Uterus (tissue), 4 donors: ENCODE data around the gene C2CD4A. TPM values are rescaled to one million over a fixed set of nuclear protein-coding genes. Genes with fewer than 3 reads are reported as not detected.

Source experiments
- DNase-seq, 2 donors: peaks; one replicate each; pipeline ENCODE4 v3.0.0-alpha.2; 2019 to 2020
- H3K27ac ChIP-seq, 2 donors: fragments of 200-600 bp; sonication (generic); 1 replicate in 1 of 2; 2 replicates in 1 of 2; pipeline ENCODE4 v1.5.1; 2016 to 2018
- H3K27me3 ChIP-seq, 2 donors: fragments of 200-600 bp; sonication (generic); one replicate each; pipeline ENCODE4 v1.5.1; 2018 to 2019; ENCODE audit warnings: control low read depth in 1 of 2
- H3K36me3 ChIP-seq, 2 donors: fragments of 200-600 bp; sonication (generic); one replicate each; pipeline ENCODE4 v1.5.1; 2019; ENCODE audit warnings: control low read depth in 1 of 2
- H3K4me1 ChIP-seq, 2 donors: fragments of 200-600 bp; sonication (generic); one replicate each; pipeline ENCODE4 v1.5.1; 2018 to 2019; ENCODE audit warnings: control low read depth in 1 of 2
- H3K4me3 ChIP-seq, 2 donors: fragments of 200-600 bp; sonication (generic); 1 replicate in 1 of 2; 2 replicates in 1 of 2; pipeline ENCODE4 v1.5.1; 2018 to 2019; ENCODE audit warnings: mild to moderate bottlenecking in 1 of 2
- H3K9me3 ChIP-seq, 2 donors: fragments of 200-600 bp; sonication (generic); one replicate each; pipeline ENCODE4 v1.5.1; 2019; ENCODE audit warnings: control low read depth in 1 of 2
- CTCF ChIP-seq, 4 experiments: fragments of 200-600 bp in 2 of 4; fragments of 450-650 bp in 2 of 4; sonication (generic) in 2 of 4; IDR thresholded peaks; one replicate each; pipeline ENCODE4 v1.5.1; 2016 to 2019; ENCODE audit warnings: antibody characterized with exemption in 4 of 4, mild to moderate bottlenecking in 2 of 4, moderate library complexity in 1 of 4
- POLR2A ChIP-seq, 2 donors: fragments of 450-650 bp; IDR thresholded peaks; one replicate each; pipeline ENCODE4 v1.6.1; 2016; ENCODE audit warnings: antibody characterized with exemption in 2 of 2, mild to moderate bottlenecking in 1 of 2, moderate library complexity in 1 of 2
- intact Hi-C: fragments of 100-400 bp; cut with DNase I; formaldehyde crosslinking; loops from one replicate; pipeline ENCODE4 v1.15.1; 2023; ENCODE audit warnings: low total_unique reads
- total RNA-seq, 4 donors: library from RNA; depleted of rRNA in 3 of 4; stranded (reverse); fragments of >200 nt in 3 of 4; gene quantifications; one replicate each; pipeline versions ENCODE4 v1.1.0 to v1.2.4, GENCODE V29; 2014 to 2023
- donor health status: DM: yes; HTN: yes; CAD: no.

C2CD4A gene
- total RNA-seq, 4 donors from 2014 or later: 0.21 TPM; not detected in 3

DNA sequence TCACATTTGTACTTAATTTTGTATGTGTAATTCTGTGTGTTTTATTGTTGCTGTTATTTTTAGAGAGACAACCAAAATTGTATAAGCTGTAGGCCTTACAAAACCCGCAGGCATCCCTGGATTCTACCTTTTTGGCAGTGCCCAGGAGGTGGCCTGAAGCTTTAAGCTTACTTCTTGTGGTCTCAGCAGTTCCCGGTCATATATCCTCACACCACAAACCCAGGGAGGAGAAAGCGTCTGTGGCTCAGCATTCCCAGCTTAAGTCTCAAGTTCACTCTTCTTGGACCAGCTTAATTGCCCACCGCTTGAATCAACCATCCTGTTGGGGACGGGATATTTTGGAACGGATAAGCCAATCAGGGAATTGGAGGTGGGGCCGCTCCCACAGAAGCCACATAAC, 36.7 kb downstream of the C2CD4A start:
- intact Hi-C loops: no loop called here
- no peak for TF ChIP-seq POLR2A (IDR thresholded peaks at IDR 0.05)
- TF ChIP-seq CTCF (IDR thresholded peaks at IDR 0.05): no peak
- no peak for DNase-seq
- no peak overlapping the region for H3K4me3 ChIP-seq
- H3K27ac ChIP-seq: no peak overlapping the region
- no peaks in the 10 kb centered on the region for H3K9me3 ChIP-seq
- no peaks in the 10 kb centered on the region for H3K36me3 ChIP-seq
- H3K27me3 ChIP-seq: no peaks in the 10 kb centered on the region
- H3K4me1 ChIP-seq: no peaks in the 10 kb centered on the region

DNA sequence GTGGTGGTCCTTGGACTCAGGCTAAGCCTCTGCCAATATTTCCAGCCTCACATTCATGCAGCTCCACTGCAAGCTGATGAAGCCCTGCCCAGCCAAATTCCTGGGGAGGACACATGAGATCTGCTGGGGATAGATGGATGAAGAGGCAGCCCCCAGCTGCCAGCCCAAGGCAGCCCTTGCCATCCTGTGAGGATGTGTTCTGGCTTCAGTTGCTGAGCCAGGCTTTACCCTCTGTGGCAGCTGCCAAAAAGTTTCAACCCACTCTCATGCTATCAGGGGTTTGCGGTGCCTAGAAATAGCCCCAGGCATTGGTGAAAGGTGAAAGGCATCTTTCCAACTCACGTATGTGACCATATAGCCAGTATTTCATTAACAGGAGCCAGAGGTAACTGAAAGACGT, 37.6 kb downstream of the C2CD4A start:
- DNase-seq: no peak
- TF ChIP-seq CTCF (IDR thresholded peaks at IDR 0.05): no peak
- no peak for TF ChIP-seq POLR2A (IDR thresholded peaks at IDR 0.05)
- H3K27me3 ChIP-seq: no peaks in the 10 kb centered on the region
- H3K36me3 ChIP-seq: no peaks in the 10 kb centered on the region
- H3K9me3 ChIP-seq: no peaks in the 10 kb centered on the region
- H3K4me3 ChIP-seq: no peak overlapping the region
- H3K4me1 ChIP-seq: no peaks in the 10 kb centered on the region
- H3K27ac ChIP-seq: no peak overlapping the region
- intact Hi-C loops: no loop called here

- TF ChIP-seq POLR2A (IDR thresholded peaks at IDR 0.05) (no peak), CTCF (IDR thresholded peaks at IDR 0.05) (no peak)
- H3K36me3 ChIP-seq: no peaks in the 10 kb centered on the region
- no peak overlapping the region for H3K4me3 ChIP-seq
- DNase-seq: no peak
- H3K27ac ChIP-seq: no peak overlapping the region
- intact Hi-C loops: no loop called here
- no peaks in the 10 kb centered on the region for H3K9me3 ChIP-seq
- H3K27me3 ChIP-seq: no peaks in the 10 kb centered on the region
- H3K4me1 ChIP-seq: peaks cover 0 to under 1% of the 10 kb centered on the region in 2 donors
These were observed 38.1 kb downstream of the C2CD4A start for GRCh38 chr15:62104846-62105245.

DNA sequence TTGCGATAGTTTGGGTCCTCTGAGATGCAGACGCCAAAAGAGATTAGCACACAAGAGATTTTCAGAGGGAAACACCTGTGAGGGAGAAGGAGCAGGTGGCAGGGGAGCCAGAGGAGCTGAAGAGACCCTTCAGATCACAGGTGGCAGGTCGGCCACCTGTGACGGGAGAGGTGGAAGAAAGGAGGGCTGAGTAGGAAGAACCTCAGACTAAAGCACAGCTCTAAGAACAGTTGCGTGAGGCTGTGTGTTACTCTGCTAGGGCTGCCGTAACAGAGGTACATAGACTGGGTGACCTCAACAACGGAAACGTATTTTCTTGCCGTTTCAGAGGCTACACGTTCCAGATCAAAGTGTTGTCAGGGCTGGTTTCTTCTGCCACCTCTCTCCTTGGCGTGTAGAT, 38.5 kb downstream of the C2CD4A start:
- no peak for DNase-seq
- Histone ChIP-seq H3K36me3 (no peaks in the 10 kb centered on the region), H3K27me3 (no peaks in the 10 kb centered on the region), H3K9me3 (no peaks in the 10 kb centered on the region), H3K27ac (no peak overlapping the region), H3K4me1 (peaks cover 0 to 4% of the 10 kb centered on the region in 2 donors), H3K4me3 (no peak overlapping the region)
- intact Hi-C loops: no loop called here
- TF ChIP-seq POLR2A (IDR thresholded peaks at IDR 0.05): no peak
- TF ChIP-seq CTCF (IDR thresholded peaks at IDR 0.05): no peak

- Histone ChIP-seq H3K4me3 (no peak overlapping the region), H3K9me3 (no peaks in the 10 kb centered on the region), H3K27me3 (no peaks in the 10 kb centered on the region), H3K4me1 (peaks cover 0 to 4% of the 10 kb centered on the region in 2 donors), H3K36me3 (no peaks in the 10 kb centered on the region), H3K27ac (no peak overlapping the region)
- TF ChIP-seq CTCF (IDR thresholded peaks at IDR 0.05) (no peak), POLR2A (IDR thresholded peaks at IDR 0.05) (no peak)
- intact Hi-C loops: no loop called here
- DNase-seq: no peak
These were observed 39.3 kb downstream of the C2CD4A start for GRCh38 chr15:62106096-62106495.
